AG09309 (cell line): ENCODE data around the gene CRYZ.

Experiments used
- DNase-seq: peaks from one replicate; pipeline ENCODE4 v3.0.0-alpha.2; 2010; ENCODE audit warnings: low read depth
- H3K4me3 ChIP-seq: 2 replicates; pipeline ENCODE4 v1.5.1; 2011; ENCODE audit warnings: mild to moderate bottlenecking, low read depth, low read length, moderate library complexity; ENCODE audit not compliant: control insufficient read depth
- CTCF ChIP-seq: IDR thresholded peaks from 2 replicates; pipeline ENCODE4 v1.5.1; 2011; ENCODE audit warnings: mild to moderate bottlenecking, low read depth, low read length, inconsistent platforms; ENCODE audit not compliant: insufficient read depth, control insufficient read depth; ENCODE audit errors: missing control alignments

CRYZ gene

GRCh38 chr1:74732960-74733603 lies at the start of gene CRYZ, which contains the start of gene TYW3:
Gene CRYZ (minus strand): TSS chr1:74733050. CDS start chr1:74724821, 8,229 bp downstream.
Gene TYW3 (plus strand): TSS chr1:74733152. CDS start chr1:74733245, 93 bp downstream.
- DNase-seq: peak; percentile 62
- H3K4me3 ChIP-seq: peak within 1 kb of the TSS; percentile 79
- peak; percentile 0 for TF ChIP-seq CTCF

GRCh38 chr1:74780594-74780993 lies 47.7 kb upstream of the CRYZ start:
- DNase-seq: no peak
- H3K4me3 ChIP-seq: no peak overlapping the region
- TF ChIP-seq CTCF: no peak

- no peak for TF ChIP-seq CTCF
- no peak for DNase-seq
- no peak overlapping the region for H3K4me3 ChIP-seq
Measured at GRCh38 chr1:74779750-74780149, 46.9 kb upstream of the CRYZ start.

GRCh38 chr1:74777525-74777924 lies 44.7 kb upstream of the CRYZ start:
- no peak for DNase-seq
- no peak overlapping the region for H3K4me3 ChIP-seq
- no peak for TF ChIP-seq CTCF

- H3K4me3 ChIP-seq: no peak overlapping the region
- DNase-seq: no peak
- TF ChIP-seq CTCF: no peak
Measured at GRCh38 chr1:74775735-74776134, 42.9 kb upstream of the CRYZ start.

GRCh38 chr1:74773582-74773981 lies 40.7 kb upstream of the CRYZ start:
- H3K4me3 ChIP-seq: no peak overlapping the region
- no peak for DNase-seq
- no peak for TF ChIP-seq CTCF
